ENCODE measurements around the gene MAGEA9B.
"Not testable (repeated sequence)": the region's sequence is repeated elsewhere in the genome, so short reads cannot be mapped to it uniquely, and the experiment has no call there.

Gene MAGEA9B

GRCh38 chrX:149534926-149535602 is 52.2 kb downstream of the MAGEA9B start:
- not testable (repeated sequence) for H3K9ac ChIP-seq; H4K20me1 ChIP-seq (ENCODE audit: insufficient read depth); H3K27ac ChIP-seq; H3K36me3 ChIP-seq (ENCODE audit: insufficient read depth); H3K4me3 ChIP-seq (IDR thresholded peaks at IDR 0.05; ENCODE audit: insufficient read depth, low read depth, low read length); H3K4me1 ChIP-seq (ENCODE audit: low read depth, poor library complexity, severe bottlenecking); H2AFZ ChIP-seq (ENCODE audit: low read depth); H3K79me2 ChIP-seq (ENCODE audit: insufficient read depth, low read depth); H3K4me2 ChIP-seq; H3K27me3 ChIP-seq (ENCODE audit: insufficient read depth, low read depth)

DNA sequence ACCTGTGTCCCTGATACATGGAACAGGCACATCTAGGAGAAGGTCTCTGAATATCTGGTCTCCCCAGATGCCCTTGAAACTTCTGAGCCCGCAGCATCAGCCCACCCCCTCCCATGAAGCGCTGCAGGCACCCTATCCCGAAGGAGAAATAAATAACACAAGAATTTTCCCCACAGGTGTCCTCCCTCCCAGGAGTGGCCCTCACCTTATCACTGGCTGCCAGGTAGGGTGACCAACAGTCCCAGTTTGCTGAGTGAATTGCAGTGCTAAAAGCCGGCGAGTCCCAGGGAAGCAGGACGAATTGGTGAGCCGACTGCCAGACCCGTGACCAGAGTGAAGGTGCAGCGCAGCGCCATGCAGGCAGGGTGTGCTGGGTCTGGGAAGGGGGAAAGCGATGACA is 53.3 kb downstream of the MAGEA9B start:
- not testable (repeated sequence) for H3K4me1 ChIP-seq (ENCODE audit: low read depth, poor library complexity, severe bottlenecking); H3K36me3 ChIP-seq (ENCODE audit: insufficient read depth); H3K79me2 ChIP-seq (ENCODE audit: insufficient read depth, low read depth); H3K4me3 ChIP-seq (IDR thresholded peaks at IDR 0.05; ENCODE audit: insufficient read depth, low read depth, low read length); H3K27ac ChIP-seq; H4K20me1 ChIP-seq (ENCODE audit: insufficient read depth); H2AFZ ChIP-seq (ENCODE audit: low read depth); H3K4me2 ChIP-seq; H3K9ac ChIP-seq; H3K27me3 ChIP-seq (ENCODE audit: insufficient read depth, low read depth)

DNA sequence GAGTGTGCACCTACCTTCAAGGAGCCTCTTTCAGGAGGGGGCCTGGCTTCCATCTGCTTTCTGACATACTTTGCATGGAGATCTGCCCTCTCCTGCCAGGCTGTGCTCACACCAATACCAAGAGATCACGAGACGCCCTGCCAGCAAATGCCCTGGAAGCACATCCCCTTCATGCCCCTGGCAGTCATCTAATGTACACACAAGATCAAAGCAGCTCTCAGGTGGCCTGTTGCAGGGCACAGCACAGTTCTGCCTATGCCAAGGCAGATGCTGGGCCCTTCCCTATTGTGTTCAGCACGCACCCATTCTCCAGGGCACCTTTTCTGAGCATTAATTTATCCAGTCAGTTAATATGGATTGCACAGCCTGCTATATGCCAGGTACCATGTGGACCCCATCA is 54.4 kb downstream of the MAGEA9B start:
- H3K79me2 ChIP-seq (ENCODE audit: insufficient read depth, low read depth); H3K27me3 ChIP-seq (ENCODE audit: insufficient read depth, low read depth): not testable (repeated sequence)

More for the DNA sequence above, 54.4 kb downstream of the MAGEA9B start:
- H3K36me3 ChIP-seq (ENCODE audit: insufficient read depth); H3K27ac ChIP-seq; H3K4me2 ChIP-seq; H2AFZ ChIP-seq (ENCODE audit: low read depth); H3K9ac ChIP-seq; H3K4me1 ChIP-seq (ENCODE audit: low read depth, poor library complexity, severe bottlenecking); H4K20me1 ChIP-seq (ENCODE audit: insufficient read depth); H3K4me3 ChIP-seq (IDR thresholded peaks at IDR 0.05; ENCODE audit: insufficient read depth, low read depth, low read length): not testable (repeated sequence)

All from KMS-11 (cell line).